ENCODE results near the gene MYH10.

MYH10 gene

GRCh38 chr17:8468980-8469379 is 161.5 kb downstream of the MYH10 start:
- peaks cover 58% of the 10 kb centered on the region for H3K36me3 Mint-ChIP-seq (ENCODE audit: insufficient read depth)
- no peak overlapping the region for H3K27ac Mint-ChIP-seq (ENCODE audit: low read depth)
- H3K4me3 Mint-ChIP-seq, result no peak overlapping the region
- H3K4me1 Mint-ChIP-seq, result peaks cover 29% of the 10 kb centered on the region
- H3K27me3 Mint-ChIP-seq, result no peaks in the 10 kb centered on the region
- DNase-seq (ENCODE audit: low spot score in 2 of 2) (no peak), ATAC-seq (replicated peaks; ENCODE audit: extremely low read depth, poor library complexity, severe bottlenecking) (no peak)
- H3K9me3 Mint-ChIP-seq, result no peaks in the 10 kb centered on the region

GRCh38 chr17:8468127-8468526 is 162.4 kb downstream of the MYH10 start:
- H3K9me3 Mint-ChIP-seq, result no peaks in the 10 kb centered on the region
- DNase-seq (ENCODE audit: low spot score in 2 of 2) (no peak), ATAC-seq (replicated peaks; ENCODE audit: extremely low read depth, poor library complexity, severe bottlenecking) (no peak)
- H3K27ac Mint-ChIP-seq (ENCODE audit: low read depth), result peak overlapping the region; percentile 83
- peaks cover 57% of the 10 kb centered on the region for H3K36me3 Mint-ChIP-seq (ENCODE audit: insufficient read depth)
- H3K4me3 Mint-ChIP-seq, result no peak overlapping the region
- no peaks in the 10 kb centered on the region for H3K27me3 Mint-ChIP-seq
- peaks cover 37% of the 10 kb centered on the region for H3K4me1 Mint-ChIP-seq

- Mint-ChIP-seq H3K4me1 (peaks cover 39% of the 10 kb centered on the region), H3K4me3 (no peak overlapping the region), H3K27me3 (no peaks in the 10 kb centered on the region), H3K27ac (ENCODE audit: low read depth) (peak overlapping the region; percentile 83), H3K9me3 (no peaks in the 10 kb centered on the region), H3K36me3 (ENCODE audit: insufficient read depth) (peaks cover 58% of the 10 kb centered on the region)
- DNase-seq (ENCODE audit: low spot score in 2 of 2), result no peak
- no peak for ATAC-seq (replicated peaks; ENCODE audit: extremely low read depth, poor library complexity, severe bottlenecking)
Measured at GRCh38 chr17:8467527-8467926, 163.0 kb downstream of the MYH10 start.

GRCh38 chr17:8466873-8467272 is 163.7 kb downstream of the MYH10 start:
- Mint-ChIP-seq H3K36me3 (ENCODE audit: insufficient read depth) (peaks cover 58% of the 10 kb centered on the region), H3K4me1 (peaks cover 44% of the 10 kb centered on the region), H3K27ac (ENCODE audit: low read depth) (no peak overlapping the region), H3K4me3 (no peak overlapping the region), H3K27me3 (no peaks in the 10 kb centered on the region), H3K9me3 (no peaks in the 10 kb centered on the region)
- DNase-seq (ENCODE audit: low spot score in 2 of 2) (no peak), ATAC-seq (replicated peaks; ENCODE audit: extremely low read depth, poor library complexity, severe bottlenecking) (no peak)

GRCh38 chr17:8466456-8466855 is 164.1 kb downstream of the MYH10 start:
- ATAC-seq (replicated peaks; ENCODE audit: extremely low read depth, poor library complexity, severe bottlenecking) (no peak), DNase-seq (ENCODE audit: low spot score in 2 of 2) (no peak)
- peaks cover 48% of the 10 kb centered on the region for H3K4me1 Mint-ChIP-seq
- H3K36me3 Mint-ChIP-seq (ENCODE audit: insufficient read depth), result peaks cover 59% of the 10 kb centered on the region
- H3K27ac Mint-ChIP-seq (ENCODE audit: low read depth), result no peak overlapping the region
- H3K4me3 Mint-ChIP-seq, result no peak overlapping the region
- no peaks in the 10 kb centered on the region for H3K9me3 Mint-ChIP-seq
- no peaks in the 10 kb centered on the region for H3K27me3 Mint-ChIP-seq

GRCh38 chr17:8465759-8466158 is 164.8 kb downstream of the MYH10 start:
- no peak overlapping the region for H3K4me3 Mint-ChIP-seq
- H3K9me3 Mint-ChIP-seq, result no peaks in the 10 kb centered on the region
- peaks cover 44% of the 10 kb centered on the region for H3K4me1 Mint-ChIP-seq
- no peak for DNase-seq (ENCODE audit: low spot score in 2 of 2)
- no peak overlapping the region for H3K27ac Mint-ChIP-seq (ENCODE audit: low read depth)
- no peaks in the 10 kb centered on the region for H3K27me3 Mint-ChIP-seq
- peaks cover 61% of the 10 kb centered on the region for H3K36me3 Mint-ChIP-seq (ENCODE audit: insufficient read depth)
- no peak for ATAC-seq (replicated peaks; ENCODE audit: extremely low read depth, poor library complexity, severe bottlenecking)

- no peak overlapping the region for H3K4me3 Mint-ChIP-seq
- DNase-seq (ENCODE audit: low spot score in 2 of 2) (no peak), ATAC-seq (replicated peaks; ENCODE audit: extremely low read depth, poor library complexity, severe bottlenecking) (no peak)
- H3K27ac Mint-ChIP-seq (ENCODE audit: low read depth), result peak overlapping the region; percentile 70
- no peaks in the 10 kb centered on the region for H3K27me3 Mint-ChIP-seq
- peaks cover 60% of the 10 kb centered on the region for H3K36me3 Mint-ChIP-seq (ENCODE audit: insufficient read depth)
- peaks cover 44% of the 10 kb centered on the region for H3K4me1 Mint-ChIP-seq
- H3K9me3 Mint-ChIP-seq, result no peaks in the 10 kb centered on the region
Measured at GRCh38 chr17:8465356-8465755, 165.2 kb downstream of the MYH10 start.

GRCh38 chr17:8464941-8465340 is 165.6 kb downstream of the MYH10 start:
- peaks cover 44% of the 10 kb centered on the region for H3K4me1 Mint-ChIP-seq
- no peaks in the 10 kb centered on the region for H3K9me3 Mint-ChIP-seq
- no peaks in the 10 kb centered on the region for H3K27me3 Mint-ChIP-seq
- no peak for DNase-seq (ENCODE audit: low spot score in 2 of 2)
- H3K36me3 Mint-ChIP-seq (ENCODE audit: insufficient read depth), result peaks cover 64% of the 10 kb centered on the region
- no peak overlapping the region for H3K4me3 Mint-ChIP-seq
- no peak for ATAC-seq (replicated peaks; ENCODE audit: extremely low read depth, poor library complexity, severe bottlenecking)
- H3K27ac Mint-ChIP-seq (ENCODE audit: low read depth), result peak overlapping the region; percentile 70

- H3K9me3 Mint-ChIP-seq, result no peaks in the 10 kb centered on the region
- H3K36me3 Mint-ChIP-seq (ENCODE audit: insufficient read depth), result peaks cover 71% of the 10 kb centered on the region
Measured at GRCh38 chr17:8463099-8463498, 167.4 kb downstream of the MYH10 start.

GRCh38 chr17:8462564-8462963 is 168.0 kb downstream of the MYH10 start:
- peaks cover 68% of the 10 kb centered on the region for H3K36me3 Mint-ChIP-seq (ENCODE audit: insufficient read depth)

More at GRCh38 chr17:8463099-8463498, 167.4 kb downstream of the MYH10 start:
- H3K27me3 Mint-ChIP-seq, result no peaks in the 10 kb centered on the region
- peak overlapping the region; percentile 70 for H3K27ac Mint-ChIP-seq (ENCODE audit: low read depth)
- DNase-seq (ENCODE audit: low spot score in 2 of 2), result no peak
- H3K4me1 Mint-ChIP-seq, result peaks cover 49% of the 10 kb centered on the region
- no peak for ATAC-seq (replicated peaks; ENCODE audit: extremely low read depth, poor library complexity, severe bottlenecking)
- no peak overlapping the region for H3K4me3 Mint-ChIP-seq

GRCh38 chr17:8459831-8460230 is 170.7 kb downstream of the MYH10 start:
- Mint-ChIP-seq H3K36me3 (ENCODE audit: insufficient read depth) (peaks cover 74% of the 10 kb centered on the region), H3K27me3 (no peaks in the 10 kb centered on the region), H3K9me3 (no peaks in the 10 kb centered on the region), H3K27ac (ENCODE audit: low read depth) (no peak overlapping the region), H3K4me1 (peaks cover 60% of the 10 kb centered on the region), H3K4me3 (no peak overlapping the region)
- no peak for DNase-seq (ENCODE audit: low spot score in 2 of 2)
- no peak for ATAC-seq (replicated peaks; ENCODE audit: extremely low read depth, poor library complexity, severe bottlenecking)

More at GRCh38 chr17:8462564-8462963, 168.0 kb downstream of the MYH10 start:
- DNase-seq (ENCODE audit: low spot score in 2 of 2) (no peak), ATAC-seq (replicated peaks; ENCODE audit: extremely low read depth, poor library complexity, severe bottlenecking) (no peak)
- H3K4me1 Mint-ChIP-seq, result peaks cover 52% of the 10 kb centered on the region
- no peaks in the 10 kb centered on the region for H3K27me3 Mint-ChIP-seq
- no peak overlapping the region for H3K4me3 Mint-ChIP-seq
- no peaks in the 10 kb centered on the region for H3K9me3 Mint-ChIP-seq
- H3K27ac Mint-ChIP-seq (ENCODE audit: low read depth), result no peak overlapping the region

GRCh38 chr17:8459107-8459506 is 171.4 kb downstream of the MYH10 start:
- no peak overlapping the region for H3K27ac Mint-ChIP-seq (ENCODE audit: low read depth)

GRCh38 chr17:8458128-8458527 is 172.4 kb downstream of the MYH10 start:
- Mint-ChIP-seq H3K4me3 (no peak overlapping the region), H3K27me3 (no peaks in the 10 kb centered on the region), H3K4me1 (peaks cover 44% of the 10 kb centered on the region), H3K9me3 (no peaks in the 10 kb centered on the region), H3K27ac (ENCODE audit: low read depth) (no peak overlapping the region), H3K36me3 (ENCODE audit: insufficient read depth) (peaks cover 73% of the 10 kb centered on the region)
- no peak for DNase-seq (ENCODE audit: low spot score in 2 of 2)
- no peak for ATAC-seq (replicated peaks; ENCODE audit: extremely low read depth, poor library complexity, severe bottlenecking)

More at GRCh38 chr17:8459107-8459506, 171.4 kb downstream of the MYH10 start:
- no peak for ATAC-seq (replicated peaks; ENCODE audit: extremely low read depth, poor library complexity, severe bottlenecking)
- no peak for DNase-seq (ENCODE audit: low spot score in 2 of 2)
- Mint-ChIP-seq H3K36me3 (ENCODE audit: insufficient read depth) (peaks cover 74% of the 10 kb centered on the region), H3K27me3 (no peaks in the 10 kb centered on the region), H3K4me3 (no peak overlapping the region), H3K9me3 (no peaks in the 10 kb centered on the region), H3K4me1 (peaks cover 53% of the 10 kb centered on the region)

All from central memory CD8-positive, alpha-beta T cell (primary cell).